Fibroblast of mammary gland (primary cell): ENCODE results near the gene TMIGD1.

Experiments used
- DNase-seq: peaks from one replicate; pipeline ENCODE4 v3.0.0-alpha.2; 2010; ENCODE audit warnings: low read depth
- H3K4me3 ChIP-seq: 2 replicates; pipeline ENCODE4 v1.5.1; 2011; ENCODE audit warnings: low read depth, mild to moderate bottlenecking, low read length, moderate library complexity; ENCODE audit not compliant: control insufficient read depth
- TF ChIP-seq, protein P1 (sequence below): conservative IDR thresholded peaks from 2 replicates; pipeline ENCODE4 v1.5.1; 2011; ENCODE audit warnings: low read depth, low read length, inconsistent platforms; ENCODE audit not compliant: control insufficient read depth, insufficient read depth

The TMIGD1 gene

GRCh38 chr17:30332057-30332542 is 1.8 kb downstream of the TMIGD1 start:
- TF ChIP-seq, protein P1, sequence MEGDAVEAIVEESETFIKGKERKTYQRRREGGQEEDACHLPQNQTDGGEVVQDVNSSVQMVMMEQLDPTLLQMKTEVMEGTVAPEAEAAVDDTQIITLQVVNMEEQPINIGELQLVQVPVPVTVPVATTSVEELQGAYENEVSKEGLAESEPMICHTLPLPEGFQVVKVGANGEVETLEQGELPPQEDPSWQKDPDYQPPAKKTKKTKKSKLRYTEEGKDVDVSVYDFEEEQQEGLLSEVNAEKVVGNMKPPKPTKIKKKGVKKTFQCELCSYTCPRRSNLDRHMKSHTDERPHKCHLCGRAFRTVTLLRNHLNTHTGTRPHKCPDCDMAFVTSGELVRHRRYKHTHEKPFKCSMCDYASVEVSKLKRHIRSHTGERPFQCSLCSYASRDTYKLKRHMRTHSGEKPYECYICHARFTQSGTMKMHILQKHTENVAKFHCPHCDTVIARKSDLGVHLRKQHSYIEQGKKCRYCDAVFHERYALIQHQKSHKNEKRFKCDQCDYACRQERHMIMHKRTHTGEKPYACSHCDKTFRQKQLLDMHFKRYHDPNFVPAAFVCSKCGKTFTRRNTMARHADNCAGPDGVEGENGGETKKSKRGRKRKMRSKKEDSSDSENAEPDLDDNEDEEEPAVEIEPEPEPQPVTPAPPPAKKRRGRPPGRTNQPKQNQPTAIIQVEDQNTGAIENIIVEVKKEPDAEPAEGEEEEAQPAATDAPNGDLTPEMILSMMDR: no peak
- peak; percentile 82 for DNase-seq
- H3K4me3 ChIP-seq: no peak overlapping the region

DNA sequence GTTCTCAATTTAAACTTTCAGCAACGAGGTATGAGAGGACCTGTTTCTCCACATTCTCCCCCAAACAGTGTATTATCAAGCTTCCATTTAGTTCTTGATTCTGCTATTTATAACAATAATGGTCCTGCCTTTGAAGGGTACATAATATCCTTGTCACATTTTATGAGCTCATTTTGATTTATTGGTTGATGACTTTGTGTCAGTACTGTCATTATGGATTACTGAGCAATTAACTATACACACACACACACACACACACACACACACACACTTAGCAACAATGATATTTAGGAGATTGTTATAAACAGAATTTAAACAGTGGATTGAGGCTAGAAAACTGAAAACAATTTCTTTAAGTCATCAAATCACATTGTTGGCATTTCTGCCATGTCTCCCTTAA is 7.0 kb downstream of the TMIGD1 start:
- no peak for DNase-seq
- H3K4me3 ChIP-seq: no peak overlapping the region
- TF ChIP-seq, protein P1: no peak

- TF ChIP-seq, protein P1: no peak
Observed at GRCh38 chr17:30324723-30325122, 9.1 kb downstream of the TMIGD1 start.

DNA sequence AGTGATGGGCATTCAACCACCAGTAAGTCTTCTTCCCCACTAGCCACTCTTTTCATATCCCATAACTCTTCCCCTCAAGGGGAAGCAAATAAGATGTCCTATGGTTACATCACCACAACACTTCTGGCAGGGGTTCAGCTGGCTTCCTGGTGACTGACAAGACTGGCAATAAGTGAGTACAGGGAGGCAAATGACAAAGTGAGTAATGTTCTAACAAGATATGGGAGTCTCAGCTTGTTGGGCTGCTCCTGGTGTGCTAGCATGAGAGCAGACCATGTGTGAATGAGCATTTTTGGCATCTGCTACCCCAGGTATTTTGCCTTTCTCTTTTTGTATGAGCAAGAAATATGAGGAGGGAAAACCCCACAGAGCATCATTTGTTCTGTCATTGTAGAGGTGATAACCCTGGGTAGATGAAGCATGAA is 9.9 kb downstream of the TMIGD1 start:
- TF ChIP-seq, protein P1: no peak
- no peak overlapping the region for H3K4me3 ChIP-seq
- peak; percentile 56 for DNase-seq

More at GRCh38 chr17:30324723-30325122, 9.1 kb downstream of the TMIGD1 start:
- no peak for DNase-seq
- H3K4me3 ChIP-seq: no peak overlapping the region

- no peak for DNase-seq
- H3K4me3 ChIP-seq: no peak overlapping the region
- TF ChIP-seq, protein P1: no peak
Observed at GRCh38 chr17:30323262-30323894, 10.5 kb downstream of the TMIGD1 start.

GRCh38 chr17:30321314-30321713 is 12.5 kb downstream of the TMIGD1 start:
- DNase-seq: no peak

More at GRCh38 chr17:30321314-30321713, 12.5 kb downstream of the TMIGD1 start:
- H3K4me3 ChIP-seq: no peak overlapping the region
- TF ChIP-seq, protein P1: no peak
